Stimulated activated CD4-positive, alpha-beta T cell treated with anti-CD3 and anti-CD28 coated beads, Interleukin-15, amount 100 ng/mL, for 24 hours (primary cell): ENCODE data around the gene PTPN3.
"Not testable (repeated sequence)": the region's sequence is repeated elsewhere in the genome, so short reads cannot be mapped to it uniquely, and the experiment has no call there.

Source experiments
- DNase-seq: peaks from one replicate; pipeline ENCODE4 v3.0.0-alpha.2; 2020

PTPN3 gene

GRCh38 chr9:109382585-109382984, 115.5 kb downstream of the PTPN3 start:
- no peak for DNase-seq

- no peak for DNase-seq
Observed at GRCh38 chr9:109382182-109382581, 115.9 kb downstream of the PTPN3 start.

DNA sequence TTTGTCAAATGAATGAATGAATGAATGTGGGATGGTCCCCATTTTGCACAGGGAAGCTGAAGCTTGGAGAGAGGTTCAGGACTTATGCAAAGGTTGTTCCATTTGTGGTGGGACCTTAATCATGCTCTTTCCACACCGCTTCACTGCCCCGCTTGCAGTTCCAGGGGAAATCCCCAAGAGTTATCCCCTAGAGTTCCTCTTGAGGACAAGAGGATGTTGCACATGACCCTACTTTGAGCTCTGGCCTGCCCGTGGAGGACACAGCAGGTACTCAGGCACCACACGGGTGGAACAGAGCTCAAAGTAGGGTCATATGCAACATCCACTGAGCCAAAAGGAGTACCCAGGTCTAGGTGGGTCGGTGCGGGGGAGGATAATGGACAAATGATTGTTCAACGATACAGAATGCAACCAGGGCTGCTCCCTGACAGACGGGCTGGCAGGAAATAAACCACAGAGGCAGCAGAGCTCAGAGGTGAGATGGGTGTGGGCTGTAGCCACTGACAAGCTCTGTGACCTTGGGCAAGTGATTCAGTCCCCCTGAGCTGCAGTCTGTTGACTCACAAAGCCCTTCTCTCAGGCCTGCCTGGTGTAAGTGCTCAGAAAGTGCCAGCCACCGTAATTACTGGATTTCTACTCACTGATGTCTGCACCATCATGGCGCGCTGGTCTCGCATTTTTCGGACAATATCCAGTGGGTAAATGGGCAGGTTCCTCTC, 116.9 kb downstream of the PTPN3 start:
- no peak for DNase-seq

GRCh38 chr9:109379513-109379912, 118.6 kb downstream of the PTPN3 start:
- DNase-seq: no peak

DNA sequence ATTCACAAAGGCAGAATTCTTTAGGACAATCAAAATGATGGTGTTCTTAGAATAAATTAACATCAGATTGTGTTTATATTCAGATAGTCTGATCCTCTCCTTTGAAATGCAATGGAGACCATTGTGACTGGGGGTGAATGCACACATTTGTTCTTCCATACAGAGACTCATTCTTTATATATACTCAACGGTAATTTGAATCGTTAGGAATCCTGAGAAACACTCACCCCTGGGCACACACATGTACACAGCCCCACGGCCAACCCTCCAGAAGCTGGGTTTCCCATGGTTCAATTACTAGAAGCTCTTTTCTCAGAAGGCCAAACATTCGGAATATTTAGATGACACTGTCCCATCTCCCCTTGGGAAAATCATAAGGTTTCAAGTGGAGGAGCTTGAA, 119.8 kb downstream of the PTPN3 start:
- DNase-seq: no peak

DNA sequence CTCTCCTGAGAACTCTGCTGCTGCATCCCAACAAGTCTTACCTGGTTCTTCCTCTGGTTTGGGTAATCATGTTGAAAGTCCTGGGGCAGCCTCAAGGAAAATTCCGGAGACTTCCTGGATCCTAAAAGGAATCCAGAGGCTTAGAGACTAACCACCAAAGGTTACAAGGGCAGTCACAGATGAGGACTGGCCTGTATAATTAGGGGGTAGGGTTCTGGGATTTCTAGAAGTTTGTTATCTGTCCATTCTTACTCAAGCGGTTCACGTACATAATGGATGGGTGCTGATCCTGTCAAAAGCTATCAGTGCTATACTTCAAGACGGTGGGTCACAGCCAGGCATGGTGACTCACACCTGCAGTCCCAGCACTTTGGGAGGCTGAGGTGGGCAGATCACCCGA, 125.9 kb downstream of the PTPN3 start:
- no peak for DNase-seq

- no peak for DNase-seq
Observed at GRCh38 chr9:109371374-109371773, 126.7 kb downstream of the PTPN3 start.

DNA sequence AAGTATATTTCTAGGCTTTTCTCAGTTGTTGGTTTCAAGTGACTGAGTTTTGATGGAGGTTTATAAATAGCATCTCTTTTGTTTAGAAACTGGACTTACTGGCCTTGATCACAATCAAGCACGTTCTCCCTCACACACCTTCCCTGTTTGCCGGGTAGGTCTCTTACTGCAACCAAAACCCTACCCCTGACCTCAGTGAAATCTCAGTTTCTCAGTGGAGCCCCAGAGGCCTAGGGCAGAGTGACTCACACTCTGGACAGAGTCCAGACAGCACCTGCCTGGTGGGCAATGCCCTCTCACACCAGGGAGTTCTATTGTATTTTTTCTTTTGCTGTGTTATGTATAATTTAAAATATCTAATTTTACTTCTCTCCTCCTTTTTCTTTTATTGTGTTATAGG, 128.8 kb downstream of the PTPN3 start:
- no peak for DNase-seq

DNA sequence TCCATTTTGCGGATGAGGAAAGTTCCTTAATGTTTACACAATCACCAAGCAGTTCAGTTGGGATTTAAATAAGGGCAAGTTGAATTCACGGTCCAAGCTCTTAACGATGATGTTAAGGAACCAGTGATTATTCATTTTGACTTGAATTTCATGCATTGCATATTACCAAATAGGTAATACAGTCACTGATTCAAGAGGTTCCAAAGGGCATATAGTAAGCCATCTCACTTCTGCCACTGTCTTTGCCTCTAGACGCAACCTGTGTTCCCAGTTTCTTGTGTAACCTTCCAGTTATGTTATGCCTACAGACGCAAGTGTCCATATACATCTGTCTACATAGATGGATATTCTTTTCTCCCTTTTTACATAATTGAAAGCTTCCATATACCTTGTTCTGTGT, 137.3 kb downstream of the PTPN3 start:
- DNase-seq: no peak

DNA sequence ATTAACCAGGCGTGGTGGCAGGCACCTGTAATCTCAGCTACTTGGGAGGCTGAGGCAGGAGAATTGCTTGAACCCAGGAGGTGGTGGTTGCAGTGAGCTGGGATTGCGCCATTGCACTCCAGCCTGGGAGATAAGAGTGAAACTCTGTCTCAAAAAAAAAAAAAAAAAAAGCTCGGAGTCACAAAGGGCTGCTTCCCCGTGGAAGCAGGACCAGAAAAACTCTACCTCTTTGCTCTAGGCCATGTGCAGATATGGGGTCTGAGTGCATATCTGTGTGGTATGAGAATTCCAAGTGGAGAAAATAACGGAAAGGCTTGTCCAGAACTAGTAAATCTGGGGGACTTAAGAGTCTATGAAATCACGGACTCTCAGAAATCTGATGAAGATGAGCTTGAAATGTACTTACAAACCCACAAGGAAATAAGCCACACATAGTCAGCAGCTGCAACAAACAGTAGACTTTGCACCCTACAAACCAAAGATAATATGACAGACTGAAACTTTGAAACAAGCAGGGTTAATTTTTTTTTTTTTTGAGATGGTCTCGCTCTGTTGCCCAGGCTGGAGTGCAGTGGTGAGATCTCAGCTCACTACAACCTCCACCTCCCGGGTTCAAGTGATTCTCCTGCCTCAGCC, 139.0 kb downstream of the PTPN3 start:
- DNase-seq: not testable (repeated sequence)

DNA sequence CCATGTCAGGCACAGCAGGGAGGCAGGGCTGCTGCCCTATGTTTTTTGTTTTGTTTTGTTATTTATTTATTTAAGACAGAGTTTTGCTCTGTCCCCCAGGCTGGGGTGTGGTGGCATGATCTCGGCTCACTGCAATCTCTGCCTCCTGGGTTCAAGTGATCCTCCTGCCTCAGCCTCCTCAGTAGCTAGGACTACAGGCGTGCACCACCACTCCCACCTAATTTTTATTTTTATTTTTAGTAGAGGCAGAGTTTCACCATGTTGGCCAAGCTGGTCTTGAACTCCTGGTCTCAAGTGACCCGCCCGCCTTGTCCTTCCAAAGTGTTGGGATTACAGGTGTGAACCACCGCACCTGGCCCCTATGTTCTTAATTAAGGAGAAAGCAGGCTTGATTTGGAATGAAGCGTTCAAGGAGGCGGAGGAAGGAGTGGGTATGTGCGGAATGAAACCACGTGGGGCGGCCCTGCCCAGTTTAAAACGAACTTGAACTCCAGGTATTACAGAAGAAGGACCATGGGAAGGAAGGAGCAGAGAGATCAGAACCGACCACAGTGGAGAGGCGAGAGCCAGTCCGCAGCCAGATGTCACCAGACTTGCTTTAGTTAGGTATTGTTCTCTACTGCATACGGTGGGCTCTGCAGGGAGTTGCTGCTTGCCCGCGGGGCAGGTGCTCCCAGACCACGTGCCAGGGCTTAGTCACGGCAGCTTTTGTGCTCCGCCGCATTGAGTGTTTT, 142.4 kb downstream of the PTPN3 start:
- no peak for DNase-seq

DNA sequence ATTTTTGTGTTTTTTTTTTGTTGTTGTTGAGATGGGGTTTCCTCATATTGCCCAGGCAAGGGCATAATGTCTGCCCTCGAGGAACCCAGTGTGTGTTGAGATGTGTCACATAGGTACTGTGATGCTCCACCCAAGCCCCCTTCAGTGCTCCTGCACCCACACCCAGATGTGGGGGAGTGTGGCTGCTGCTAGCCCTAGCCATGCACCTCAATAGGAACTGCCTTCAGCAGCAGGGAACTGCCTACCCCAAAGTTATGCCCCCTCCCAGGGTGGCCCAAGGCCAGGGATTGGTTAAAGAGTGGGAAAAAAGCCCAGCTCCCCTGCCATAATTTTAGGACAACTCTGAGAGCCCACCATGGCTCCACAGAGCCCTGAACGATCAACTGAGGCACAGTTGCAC, 143.9 kb downstream of the PTPN3 start:
- no peak for DNase-seq

- no peak for DNase-seq
Observed at GRCh38 chr9:109351032-109351431, 147.1 kb downstream of the PTPN3 start.

GRCh38 chr9:109349421-109349846, 148.7 kb downstream of the PTPN3 start:
- DNase-seq: no peak

DNA sequence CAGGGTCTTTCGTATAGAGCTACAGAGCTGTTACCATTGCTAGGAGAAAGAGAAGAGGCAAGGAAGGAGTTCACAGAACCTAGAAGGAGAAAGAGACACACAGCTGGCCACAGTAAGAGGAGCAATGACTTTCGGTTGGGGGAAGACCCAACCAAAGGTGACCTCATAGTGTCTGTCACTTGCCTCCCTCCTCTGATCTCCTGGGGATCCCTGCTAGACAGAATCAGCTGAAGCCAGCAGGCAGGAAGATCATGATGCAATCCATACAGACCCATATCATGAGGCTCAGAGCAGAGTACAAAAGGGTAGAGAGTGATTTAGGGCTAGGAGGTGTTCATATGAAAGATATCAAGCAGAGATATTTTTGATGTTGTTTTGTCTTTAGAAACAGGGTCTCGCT, 151.2 kb downstream of the PTPN3 start:
- no peak for DNase-seq

GRCh38 chr9:109344866-109345265, 153.2 kb downstream of the PTPN3 start:
- no peak for DNase-seq

GRCh38 chr9:109342878-109343277, 155.2 kb downstream of the PTPN3 start:
- no peak for DNase-seq

DNA sequence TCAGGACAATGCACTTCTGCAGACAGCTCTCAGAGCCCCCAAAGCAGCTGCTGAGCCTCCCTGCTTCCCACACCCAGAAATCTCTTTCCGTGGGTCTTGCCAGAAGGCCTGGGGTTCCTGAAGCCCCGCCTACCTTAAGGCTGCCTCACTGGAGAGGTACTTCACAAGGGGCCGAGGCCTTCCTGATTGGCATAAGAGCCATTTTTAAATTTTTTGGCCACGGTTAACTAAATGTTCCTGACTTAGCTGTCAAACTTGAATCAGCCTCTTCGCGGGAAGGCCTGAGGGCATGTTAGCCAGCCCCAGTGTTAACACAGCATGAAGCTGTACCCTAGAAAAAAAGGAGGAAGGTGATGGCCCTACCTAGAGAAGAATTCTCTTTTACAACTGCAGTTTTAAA, 156.5 kb downstream of the PTPN3 start:
- no peak for DNase-seq

GRCh38 chr9:109340979-109341378, 157.1 kb downstream of the PTPN3 start:
- DNase-seq: not testable (repeated sequence)

DNA sequence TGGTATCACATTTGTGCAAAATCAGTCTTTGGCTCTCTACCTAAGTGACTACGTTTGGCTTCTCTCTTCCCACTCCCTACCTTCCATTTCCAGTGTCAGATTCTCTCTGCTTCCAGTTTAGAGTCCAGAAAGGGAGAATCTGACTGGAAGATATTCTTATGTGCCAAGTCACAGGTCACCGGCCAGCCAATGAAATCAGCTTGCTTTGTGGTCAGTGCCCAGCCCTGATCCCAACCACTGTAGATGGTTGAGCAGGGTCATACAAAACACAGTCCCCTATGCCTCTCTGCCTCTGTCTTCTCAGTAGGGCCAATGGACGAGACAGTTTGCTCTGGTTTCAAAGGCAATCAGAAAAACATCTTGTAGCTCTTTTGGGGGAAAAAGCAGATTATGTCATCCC, 161.7 kb downstream of the PTPN3 start:
- no peak for DNase-seq

- DNase-seq: no peak
Observed at GRCh38 chr9:109335929-109336328, 162.2 kb downstream of the PTPN3 start.

DNA sequence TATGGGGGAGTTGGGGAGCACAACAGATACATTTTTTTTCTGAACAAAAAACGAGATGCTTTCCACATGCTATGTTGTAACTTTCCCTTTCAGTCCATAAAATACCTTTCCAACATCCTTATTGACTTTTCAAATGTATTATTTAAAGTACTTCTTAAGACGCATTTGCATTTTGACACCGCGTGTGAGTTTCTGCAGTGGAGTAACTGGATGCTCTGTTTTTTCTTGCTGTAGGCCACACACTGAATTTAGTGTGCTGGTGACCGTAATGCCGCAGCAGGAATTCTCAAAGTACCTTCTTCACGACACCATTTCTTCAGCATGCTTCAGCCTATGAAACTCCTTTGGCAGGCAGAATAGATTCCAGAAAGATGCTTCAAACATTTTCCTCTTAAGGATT, 163.0 kb downstream of the PTPN3 start:
- DNase-seq: no peak

DNA sequence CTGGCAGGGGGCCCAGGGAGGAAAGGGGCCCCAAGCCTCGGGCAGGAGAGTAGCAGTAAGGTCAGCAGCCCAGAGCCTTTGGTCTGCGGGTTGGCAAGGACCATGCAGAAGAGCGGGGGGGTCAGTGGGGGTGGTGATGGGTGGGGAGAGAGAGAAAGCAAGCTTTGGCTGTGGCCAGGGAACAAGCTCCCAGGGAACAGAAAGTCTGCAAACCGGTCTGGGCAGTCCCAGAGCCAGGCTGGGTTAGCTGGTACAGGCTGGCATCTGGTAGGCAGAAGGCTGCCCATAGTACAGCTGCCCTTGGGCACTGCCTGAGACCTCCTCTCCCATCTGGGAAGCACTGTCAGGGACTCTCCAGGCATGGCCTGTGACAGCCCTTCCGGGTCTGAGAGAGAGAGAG, 166.8 kb downstream of the PTPN3 start:
- DNase-seq: no peak

- no peak for DNase-seq
Observed at GRCh38 chr9:109329638-109330258, 168.4 kb downstream of the PTPN3 start.
